Mammary epithelial cell (primary cell): ENCODE data around the gene ADAMTS4.

Source experiments
- CTCF ChIP-seq, 2 donors: IDR thresholded peaks in 1 of 2; conservative IDR thresholded peaks in 1 of 2; 2 replicates each; pipeline ENCODE4 v1.5.1; 2011 to 2012; ENCODE audit warnings: inconsistent platforms in 2 of 2, low read length in 2 of 2, mild to moderate bottlenecking in 2 of 2, control low read depth in 1 of 2, low read depth in 1 of 2; ENCODE audit not compliant: insufficient read depth in 1 of 2; ENCODE audit errors: extremely low read depth in 1 of 2
- EZH2 ChIP-seq: IDR thresholded peaks from 2 replicates; pipeline ENCODE4 v1.6.1; 2012; ENCODE audit warnings: low read length, inconsistent platforms, borderline replicate concordance

- TF ChIP-seq CTCF (conservative IDR thresholded peaks at IDR 0.05 in 1 of 2, IDR thresholded peaks at IDR 0.05 in 1 of 2; ENCODE audit: extremely low read depth in 1 of 2, insufficient read depth in 1 of 2, low read depth in 1 of 2, low read length in 2 of 2) (no peak), EZH2 (no peak)
These were observed 39.2 kb upstream of the ADAMTS4 start, which contains the start of gene NR1I3 for GRCh38 chr1:161238039-161238473.
